Astrocyte of the cerebellum (primary cell): ENCODE data around the gene ABCC12.

Source experiments
- DNase-seq: peaks from one replicate; pipeline ENCODE4 v3.0.0-alpha.2; 2011; ENCODE audit warnings: low read depth
- H3K4me3 ChIP-seq: 2 replicates; pipeline ENCODE4 v1.5.1; 2011; ENCODE audit warnings: mild to moderate bottlenecking, low read depth, low read length, moderate library complexity
- CTCF ChIP-seq: IDR thresholded peaks from 2 replicates; pipeline ENCODE4 v1.5.1; 2012; ENCODE audit warnings: low read length, low read depth, moderate library complexity, mild to moderate bottlenecking; ENCODE audit errors: missing control alignments
- in situ Hi-C: cut with HindIII; loops from 2 replicates; pipeline ENCODE4 v1.10.0; 2017; ENCODE audit warnings: low sequenced_read_pairs

ABCC12 gene

GRCh38 chr16:48164907-48165715 is 9.3 kb upstream of the ABCC12 start:
- peak; percentile 73 for TF ChIP-seq CTCF
- H3K4me3 ChIP-seq = no peak overlapping the region
- in situ Hi-C loops = loop anchor here (25.0 kb wide), 1 partner anchor 1203 kb away; the partner anchor contains the start of gene DNAJA2
- DNase-seq = peak; percentile 31

- TF ChIP-seq CTCF = no peak
- in situ Hi-C loops = loop anchor here (25.0 kb wide), 1 partner anchor 1201 kb away; the partner anchor contains the start of gene DNAJA2
- H3K4me3 ChIP-seq = no peak overlapping the region
- DNase-seq = no peak
Observed at GRCh38 chr16:48162839-48163410, 7.1 kb upstream of the ABCC12 start.

GRCh38 chr16:48161906-48162305 is 6.1 kb upstream of the ABCC12 start:
- no peak for TF ChIP-seq CTCF
- in situ Hi-C loops = loop anchor here (25.0 kb wide), 1 partner anchor 1200 kb away; the partner anchor contains the start of gene DNAJA2
- no peak for DNase-seq
- no peak overlapping the region for H3K4me3 ChIP-seq

- TF ChIP-seq CTCF = no peak
- H3K4me3 ChIP-seq = no peak overlapping the region
- no peak for DNase-seq
- in situ Hi-C loops = loop anchor here (25.0 kb wide), 1 partner anchor 1198 kb away; the partner anchor contains the start of gene DNAJA2
Observed at GRCh38 chr16:48160575-48160974, 4.8 kb upstream of the ABCC12 start.

DNA sequence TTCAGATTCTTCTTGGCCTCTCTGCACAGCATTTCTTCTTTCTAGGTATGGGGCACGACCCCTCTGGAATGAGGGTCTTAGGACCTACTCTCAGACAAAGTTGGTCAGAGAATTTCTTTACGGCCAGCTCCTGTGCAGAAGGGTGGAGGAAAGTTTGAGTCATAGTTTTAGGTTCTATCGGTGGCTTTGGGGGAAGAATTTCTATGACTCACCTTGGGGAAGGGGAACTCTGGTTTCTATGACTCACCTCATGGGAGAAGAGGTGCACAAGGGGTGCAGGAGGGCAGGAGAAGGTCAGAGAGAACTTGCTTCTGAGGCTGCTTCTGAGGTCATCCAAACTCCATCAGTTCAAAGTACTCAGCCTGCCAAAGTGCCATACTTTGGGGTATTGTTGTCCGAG is 2.5 kb upstream of the ABCC12 start:
- peak; percentile 41 for DNase-seq
- no peak for TF ChIP-seq CTCF
- H3K4me3 ChIP-seq = no peak overlapping the region
- in situ Hi-C loops = loop anchor here (25.0 kb wide), 1 partner anchor 1196 kb away; the partner anchor contains the start of gene DNAJA2

- in situ Hi-C loops = loop anchor here (25.0 kb wide), 1 partner anchor 1195 kb away; the partner anchor contains the start of gene DNAJA2
- no peak for TF ChIP-seq CTCF
- no peak overlapping the region for H3K4me3 ChIP-seq
- DNase-seq = no peak
Observed at GRCh38 chr16:48157794-48158193, 2.0 kb upstream of the ABCC12 start.
